ENCODE results near the gene LMO3.

GRCh38 chr12:16634786-16635185, 28.8 kb upstream of the LMO3 start:
- TF ChIP-seq CTCF (IDR thresholded peaks at IDR 0.05) (no peak), EP300 (IDR thresholded peaks at IDR 0.05) (no peak), POLR2A (IDR thresholded peaks at IDR 0.05) (no peak)

Measured in tibial nerve (tissue), 4 donors.